ENCODE results near the gene BID.

BID gene

DNA sequence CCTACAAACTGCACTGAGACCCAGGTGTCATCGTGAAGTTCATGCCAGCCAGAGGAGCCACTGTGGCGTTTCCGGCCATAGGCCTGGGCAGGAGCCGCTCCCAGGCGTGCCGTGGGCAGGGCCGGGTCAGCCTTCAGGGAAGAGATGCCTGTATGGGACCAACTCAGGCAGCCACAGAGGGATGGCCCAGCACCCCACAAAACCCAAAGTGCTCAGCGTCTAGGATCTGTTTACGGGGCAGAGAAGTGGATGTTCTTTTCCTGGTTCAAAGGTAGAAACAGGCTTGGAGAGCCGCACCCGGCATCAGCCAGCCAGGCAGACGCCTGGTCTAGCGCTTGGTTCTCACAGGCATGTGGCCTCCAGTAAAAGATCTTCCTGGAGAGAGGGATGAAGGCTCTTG, 8.4 kb upstream of the BID start:
- no peak for DNase-seq

DNA sequence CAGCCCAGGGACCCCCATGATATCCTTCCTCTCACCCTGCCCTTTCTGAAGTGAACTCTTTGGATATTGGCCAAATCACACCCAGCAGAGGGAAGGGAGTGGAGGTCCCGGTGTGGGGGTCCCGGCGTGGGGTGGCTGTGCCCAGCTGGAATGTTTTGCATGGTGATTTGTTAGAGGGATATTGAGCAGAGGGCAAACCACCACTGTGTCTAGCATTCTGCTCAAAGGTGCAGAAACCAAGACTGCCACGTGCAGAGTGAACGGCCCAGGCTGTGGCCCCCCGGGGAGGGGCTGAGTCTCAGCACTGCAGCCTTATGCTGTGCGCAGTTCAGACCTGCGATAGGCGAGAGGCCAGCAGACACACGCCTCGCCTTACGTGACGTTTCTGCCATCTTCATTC, 7.9 kb upstream of the BID start:
- no peak for DNase-seq

DNA sequence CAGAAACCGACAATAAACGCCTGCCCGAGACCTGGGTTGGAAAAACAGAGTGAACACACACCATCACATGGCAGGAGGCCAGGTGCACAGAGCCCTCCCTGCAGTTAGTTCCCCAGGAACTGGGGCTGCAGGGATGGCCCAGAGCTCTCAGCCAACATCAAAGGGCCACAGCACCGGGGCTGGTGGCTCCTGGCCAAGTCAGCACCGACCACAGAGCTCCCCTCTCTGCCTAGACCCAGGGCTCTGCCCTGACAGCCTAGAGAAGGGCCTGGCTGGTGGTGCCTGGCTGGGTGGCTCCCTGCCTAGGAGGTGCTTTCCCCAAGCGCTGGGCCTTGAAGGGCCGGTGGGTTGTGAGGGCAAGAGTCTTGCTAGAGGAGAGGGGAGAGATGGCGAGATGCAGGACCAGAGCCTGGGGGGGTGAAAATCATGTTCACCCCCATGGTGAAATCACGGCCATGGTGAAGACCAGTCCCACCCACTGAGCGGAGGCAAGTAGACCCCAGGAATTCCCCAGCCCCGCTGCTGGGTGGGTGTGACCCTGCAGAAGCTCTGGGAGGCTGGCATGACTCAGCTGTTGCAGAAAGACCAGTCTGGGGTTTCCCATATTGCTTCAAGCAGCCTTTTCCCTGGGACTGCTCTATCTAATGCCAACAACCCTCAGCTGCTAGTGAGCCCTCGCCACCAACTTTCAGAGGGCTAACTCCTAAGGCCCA, 7.2 kb upstream of the BID start:
- peak; percentile 32 for DNase-seq

DNA sequence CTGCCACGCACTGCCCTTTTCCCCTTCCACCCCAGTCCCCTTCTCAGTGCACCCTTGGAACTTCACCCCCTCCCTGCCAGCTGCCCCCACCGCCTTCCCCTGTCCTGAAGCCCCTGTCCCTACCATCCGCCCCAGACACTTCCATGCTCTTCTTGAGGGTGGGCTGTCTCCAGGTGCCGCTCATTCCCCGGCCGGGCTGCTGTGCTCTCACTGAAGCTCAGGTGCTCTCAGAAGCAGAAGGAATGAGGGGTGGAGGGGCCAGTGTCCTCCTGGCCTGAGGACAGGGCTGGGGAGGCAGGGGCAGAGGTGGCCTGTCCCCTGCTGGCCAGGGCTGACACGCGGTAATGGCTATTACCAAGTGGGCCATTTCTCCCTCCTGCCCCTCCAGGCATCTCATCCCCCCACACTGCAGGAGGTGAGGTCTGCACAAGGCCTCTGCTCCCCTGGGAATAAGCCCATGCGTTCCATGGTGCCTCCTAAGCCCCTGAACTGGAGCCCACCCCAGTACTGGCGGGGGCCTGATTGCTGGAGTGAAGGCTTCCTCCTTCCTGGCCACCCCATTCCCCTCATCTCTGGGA, 6.6 kb upstream of the BID start:
- no peak for DNase-seq

DNA sequence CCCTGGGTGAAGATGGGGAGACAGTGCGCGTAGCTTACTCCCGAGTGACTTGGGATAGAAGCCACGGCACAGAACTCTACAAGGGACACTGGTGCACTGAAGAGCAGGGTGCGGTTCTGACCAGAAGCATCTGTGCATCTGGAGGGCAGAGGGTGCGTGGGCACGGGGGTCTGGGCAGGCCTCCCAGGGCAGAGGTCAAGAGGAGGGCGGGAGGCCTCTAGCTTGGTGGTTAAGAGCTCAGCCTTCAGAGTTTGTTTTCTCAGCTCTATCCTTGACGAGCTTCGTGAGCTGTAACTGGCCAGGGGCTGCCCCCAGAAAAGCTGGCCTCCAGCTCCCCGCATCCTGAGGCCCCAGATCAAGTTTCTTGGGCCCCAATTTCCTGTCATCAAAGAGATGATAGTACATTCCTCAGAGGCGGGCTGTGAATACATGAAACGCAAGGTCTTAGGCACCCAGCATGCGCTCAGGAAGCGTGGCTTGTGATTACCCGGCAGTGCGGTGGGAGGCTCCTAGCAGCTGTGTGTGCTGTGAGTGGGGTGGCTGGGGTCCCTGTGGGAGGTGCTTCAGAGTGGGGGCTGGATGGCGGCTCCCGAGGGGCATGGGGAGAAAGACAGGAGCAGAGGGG, 6.0 kb upstream of the BID start:
- DNase-seq: no peak

DNA sequence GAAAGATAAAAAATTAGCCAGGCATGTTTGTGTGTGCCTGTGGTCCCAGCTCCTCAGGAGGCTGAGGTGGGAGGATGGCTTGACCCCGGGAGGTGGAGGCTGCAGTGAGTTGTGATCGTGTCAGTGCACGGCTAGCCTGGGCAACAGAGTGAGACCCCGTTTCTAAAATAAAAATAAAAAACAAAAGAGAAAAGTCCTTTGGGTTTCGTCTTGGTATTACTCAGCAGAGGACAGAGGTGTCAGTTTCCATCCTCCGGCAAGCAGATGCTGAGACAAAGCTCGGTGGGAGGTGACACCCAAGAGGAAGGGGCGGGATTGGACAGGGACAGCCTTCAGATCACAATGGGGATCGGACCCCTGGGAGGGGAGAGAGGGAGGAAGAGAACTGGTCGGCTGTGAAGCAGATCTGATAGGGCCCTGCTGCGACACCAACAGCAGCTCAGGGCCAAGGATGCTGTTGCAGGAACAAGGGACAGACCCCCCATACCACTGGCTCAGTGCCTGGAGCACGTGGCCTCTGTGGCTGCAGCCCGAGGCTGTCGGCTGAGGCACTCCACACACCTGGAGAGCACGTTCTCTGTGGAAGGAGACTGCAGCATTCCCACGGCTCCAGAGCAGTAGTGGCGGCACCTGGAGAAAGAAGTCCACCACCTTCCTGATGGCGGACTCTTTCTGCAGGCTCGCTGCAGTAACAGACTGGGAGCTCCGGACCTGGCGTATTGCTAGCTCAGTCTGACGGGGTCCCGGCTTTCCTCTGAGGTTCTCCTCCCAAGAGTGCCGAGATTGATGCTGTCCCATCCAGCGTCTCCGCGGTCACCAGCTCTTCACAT, 5.2 kb upstream of the BID start:
- DNase-seq: no peak

DNA sequence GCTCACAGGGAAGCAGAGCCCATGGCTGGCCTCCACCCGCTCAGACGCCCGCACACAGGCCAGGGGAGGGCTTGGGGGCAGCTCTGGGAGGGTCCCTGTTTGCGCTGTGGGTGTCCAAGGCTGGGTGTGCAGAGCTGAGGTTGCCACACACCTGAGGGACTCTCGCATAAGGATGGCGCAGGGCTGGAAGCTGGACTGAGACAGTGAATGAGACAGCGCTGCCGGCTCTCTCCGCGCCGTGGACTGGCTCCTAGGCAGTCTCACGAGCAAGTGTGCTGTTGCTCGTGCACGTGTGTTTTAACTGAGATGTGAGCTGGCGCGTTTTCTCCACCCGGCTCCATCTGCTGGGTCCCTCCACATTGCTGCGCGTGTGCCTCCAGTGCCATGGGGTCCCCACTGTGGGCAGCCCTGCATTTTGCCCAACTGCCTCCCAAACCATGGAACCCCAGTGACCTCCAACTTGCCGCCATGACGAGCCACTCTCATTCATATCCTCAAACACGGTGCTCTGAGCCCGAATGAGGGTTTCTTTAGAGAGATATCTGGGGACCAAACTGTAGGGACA, 4.2 kb upstream of the BID start:
- no peak for DNase-seq

DNA sequence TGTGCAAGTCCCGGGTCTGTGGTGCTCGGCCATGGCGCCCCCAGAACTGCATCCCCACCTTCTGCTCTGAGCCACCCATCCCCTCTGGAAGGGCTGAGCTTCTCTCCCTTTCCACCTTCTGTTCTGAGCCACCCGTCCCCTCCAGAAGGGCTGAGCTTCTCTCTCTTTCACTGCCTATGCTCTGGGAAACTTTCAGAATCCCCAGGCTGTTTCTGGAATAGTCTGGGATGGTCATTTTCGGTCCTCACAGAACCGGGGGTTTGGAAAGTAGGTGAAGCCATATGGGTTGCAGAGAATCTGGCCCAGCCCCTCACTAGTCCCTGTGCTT, 3.4 kb upstream of the BID start:
- no peak for DNase-seq

DNA sequence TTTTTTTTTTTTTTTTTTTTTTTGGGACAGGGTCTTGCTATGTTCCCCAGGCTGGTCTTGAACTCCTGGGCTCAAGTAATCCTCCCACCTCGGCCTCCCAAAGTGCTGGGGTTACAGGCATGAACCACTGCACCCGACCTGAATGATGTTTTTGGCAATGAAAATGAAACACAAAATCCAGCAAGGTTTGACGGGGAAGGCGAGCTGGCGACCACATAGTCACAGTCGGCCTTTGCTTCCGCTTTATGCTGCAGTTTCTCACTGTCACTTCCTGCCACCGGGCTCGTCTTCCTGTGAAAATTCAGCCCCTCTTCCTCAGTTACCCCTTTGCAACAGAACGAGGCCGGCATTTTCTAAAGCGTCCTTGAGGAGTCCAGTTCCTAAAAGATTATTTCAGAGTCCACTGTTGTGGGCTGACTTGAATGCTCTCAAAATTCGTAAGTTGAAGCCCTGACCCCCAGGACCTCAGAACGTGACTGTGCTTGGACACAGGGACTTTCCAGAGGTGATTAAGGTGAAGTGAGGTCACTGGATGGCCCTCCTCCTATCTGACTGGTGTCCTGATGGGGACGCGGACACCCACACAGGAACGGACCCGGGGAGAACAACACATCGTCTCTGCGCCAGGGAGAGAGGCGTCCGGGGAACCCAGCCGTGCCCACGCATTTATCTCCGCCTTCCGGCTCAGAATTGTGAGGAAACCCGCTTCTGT, 2.9 kb upstream of the BID start:
- DNase-seq: peak; percentile 57

DNA sequence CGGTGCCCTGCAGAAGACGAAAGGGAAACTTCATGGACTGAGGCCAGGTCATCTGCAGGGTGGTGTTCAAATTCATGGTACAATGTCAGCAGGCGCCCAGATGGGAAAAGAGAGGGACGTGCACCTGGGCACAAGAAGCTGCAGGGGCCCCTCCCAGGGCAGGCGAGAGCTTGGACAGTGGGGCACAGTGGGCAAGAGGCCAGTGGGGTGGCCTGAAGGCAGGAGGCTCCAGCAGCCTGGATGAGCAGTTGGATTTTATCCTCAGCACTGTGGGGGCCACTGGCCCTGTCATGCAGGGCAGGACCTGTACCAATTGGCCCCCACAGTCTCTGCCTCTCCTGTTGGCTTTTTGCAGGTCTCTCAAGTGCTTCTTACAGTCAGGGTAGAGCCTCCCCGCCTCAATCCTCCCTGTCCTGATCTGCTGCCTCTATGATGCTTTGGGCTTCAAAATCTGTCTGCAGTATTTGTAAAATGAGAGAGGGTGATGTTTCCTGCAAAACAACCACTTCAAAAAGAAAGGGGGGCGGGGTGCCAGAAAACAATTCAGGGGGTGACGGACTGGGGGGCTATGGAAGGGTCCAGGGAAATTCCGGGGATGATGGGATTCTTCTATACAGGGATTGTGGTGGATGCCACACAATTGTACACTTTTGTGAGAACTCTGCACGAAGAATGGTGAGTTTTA, 1.7 kb upstream of the BID start:
- DNase-seq: no peak

DNA sequence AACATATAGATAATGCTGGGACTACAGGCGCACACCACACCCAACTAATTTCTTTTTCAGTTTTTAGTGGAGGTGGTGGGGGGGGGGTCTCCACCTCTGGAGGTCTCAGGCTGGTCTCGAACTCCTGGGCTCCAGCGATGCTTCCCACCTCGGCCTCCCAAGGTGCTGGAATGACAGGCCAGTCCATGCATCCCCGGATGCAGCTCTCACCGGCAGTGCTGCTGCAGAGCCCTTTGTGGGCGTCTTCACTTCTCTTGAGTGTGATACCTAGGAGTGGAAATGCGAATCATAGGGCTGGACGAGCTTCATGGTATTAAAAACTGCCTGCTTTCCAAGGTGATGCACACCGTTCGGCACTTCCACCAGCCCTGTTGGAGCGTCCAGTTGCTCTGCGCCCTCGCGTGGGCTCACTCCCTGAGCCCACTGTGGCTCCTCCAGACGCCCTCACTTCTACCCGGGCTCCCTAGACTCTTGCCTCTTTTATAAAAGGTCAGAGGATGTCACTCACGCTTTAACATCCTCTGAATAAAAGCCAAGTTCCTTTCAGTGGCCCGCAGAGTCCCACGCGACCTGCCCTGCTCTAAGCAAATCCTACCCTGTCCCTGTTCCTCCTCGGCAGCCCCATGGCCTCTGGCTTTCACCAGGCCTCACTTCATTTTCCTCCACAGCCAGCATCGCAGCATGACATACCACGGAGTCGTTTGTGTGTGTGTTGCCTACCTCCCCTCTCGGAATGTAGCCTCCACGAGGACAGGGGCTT, 837 bp upstream of the BID start:
- DNase-seq: no peak

DNA sequence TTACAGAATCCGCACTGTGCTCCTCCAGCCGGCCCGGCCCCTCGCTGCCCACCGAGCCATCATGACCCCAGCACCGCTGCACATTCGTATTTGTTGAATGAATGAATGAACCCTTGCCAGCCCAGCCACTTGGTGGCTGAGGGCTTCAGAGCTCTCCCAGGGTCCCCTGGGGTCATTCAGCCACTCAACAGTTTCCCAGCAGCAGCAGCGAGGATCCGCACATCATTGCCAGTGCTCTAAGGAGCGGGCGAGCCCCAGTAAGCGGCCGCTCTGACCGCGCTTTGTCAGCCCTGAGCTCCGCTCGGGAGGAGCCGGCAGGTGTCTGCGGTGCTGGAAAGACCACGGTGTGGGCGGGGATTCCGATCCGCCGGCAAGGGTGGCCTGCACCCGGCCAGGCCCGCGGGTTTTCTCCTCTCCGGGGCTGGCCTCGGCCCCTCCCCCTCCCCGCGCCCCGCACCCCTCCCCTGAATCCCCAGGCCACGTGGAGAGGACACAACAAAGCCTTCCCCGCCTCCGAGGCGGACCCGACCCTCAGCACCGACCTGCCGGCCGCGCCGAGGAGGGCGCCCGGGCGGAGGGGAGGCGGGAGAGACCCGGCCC, 563 bp downstream of the BID start:
- DNase-seq: peak; percentile 47

DNA sequence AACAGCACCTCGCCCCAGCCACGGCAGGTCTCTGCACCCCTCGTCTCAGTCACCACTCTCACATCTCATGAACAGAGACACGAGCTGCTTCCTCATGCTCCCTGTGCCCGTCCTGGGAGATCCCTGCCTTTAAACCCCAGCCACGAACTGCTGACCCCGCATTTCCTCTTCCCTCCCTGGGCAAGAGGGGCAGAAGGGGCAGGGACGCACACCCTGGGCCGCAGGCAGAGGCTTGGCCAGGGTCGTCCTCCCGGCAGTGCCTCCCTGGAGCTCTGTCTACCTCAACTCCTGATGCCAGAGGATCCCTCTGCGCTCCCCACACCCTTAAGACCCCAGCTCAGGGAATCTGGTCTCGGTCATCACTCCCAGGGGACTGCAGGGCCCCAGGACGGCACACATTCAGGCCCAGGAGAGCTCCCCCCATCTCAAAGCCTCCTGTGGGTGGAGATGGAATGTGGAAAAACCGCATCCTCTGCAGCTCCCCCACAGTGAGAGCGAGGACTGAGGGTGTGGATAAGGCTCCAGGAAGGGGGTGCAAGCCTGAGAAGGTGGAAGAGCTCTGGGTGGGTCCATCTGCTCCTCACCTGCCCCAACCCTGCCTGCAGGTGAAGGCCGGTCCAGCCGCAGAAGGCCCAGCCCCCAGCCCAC, 1.2 kb downstream of the BID start:
- DNase-seq: no peak

DNA sequence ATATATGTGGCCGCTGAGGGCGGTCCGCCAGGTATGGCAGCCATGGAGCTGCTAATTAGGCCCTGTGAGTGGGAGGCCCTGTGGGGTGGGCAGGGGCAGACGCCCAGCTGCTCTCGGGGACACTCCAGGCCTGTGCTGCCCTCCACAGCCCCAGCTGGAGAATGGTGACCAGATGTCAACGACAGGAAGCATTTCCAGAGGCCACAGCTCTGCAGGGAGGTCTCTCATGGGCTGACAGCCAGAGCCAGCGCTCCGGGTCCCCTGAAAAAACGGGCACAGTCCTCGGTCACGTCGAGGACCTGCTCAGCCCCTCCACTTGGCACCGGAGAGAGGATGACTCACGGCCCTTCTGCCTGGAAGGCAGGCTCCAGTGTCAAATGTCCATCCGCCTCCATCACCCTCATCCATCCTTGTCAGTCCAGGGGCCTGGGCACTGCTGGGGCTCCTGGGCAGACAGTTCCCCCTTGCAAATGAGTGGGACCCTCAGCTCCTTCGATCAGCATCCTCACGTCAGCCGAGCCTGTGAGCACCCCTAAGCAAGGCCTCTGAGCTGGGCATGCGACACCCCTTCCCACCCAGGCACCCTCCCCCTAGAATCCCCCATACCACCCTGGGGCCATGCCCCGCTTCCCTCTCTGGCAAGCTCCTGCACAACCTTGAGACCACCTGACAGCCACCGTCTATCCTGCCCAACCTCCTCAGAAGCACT, 1.9 kb downstream of the BID start:
- DNase-seq: no peak

DNA sequence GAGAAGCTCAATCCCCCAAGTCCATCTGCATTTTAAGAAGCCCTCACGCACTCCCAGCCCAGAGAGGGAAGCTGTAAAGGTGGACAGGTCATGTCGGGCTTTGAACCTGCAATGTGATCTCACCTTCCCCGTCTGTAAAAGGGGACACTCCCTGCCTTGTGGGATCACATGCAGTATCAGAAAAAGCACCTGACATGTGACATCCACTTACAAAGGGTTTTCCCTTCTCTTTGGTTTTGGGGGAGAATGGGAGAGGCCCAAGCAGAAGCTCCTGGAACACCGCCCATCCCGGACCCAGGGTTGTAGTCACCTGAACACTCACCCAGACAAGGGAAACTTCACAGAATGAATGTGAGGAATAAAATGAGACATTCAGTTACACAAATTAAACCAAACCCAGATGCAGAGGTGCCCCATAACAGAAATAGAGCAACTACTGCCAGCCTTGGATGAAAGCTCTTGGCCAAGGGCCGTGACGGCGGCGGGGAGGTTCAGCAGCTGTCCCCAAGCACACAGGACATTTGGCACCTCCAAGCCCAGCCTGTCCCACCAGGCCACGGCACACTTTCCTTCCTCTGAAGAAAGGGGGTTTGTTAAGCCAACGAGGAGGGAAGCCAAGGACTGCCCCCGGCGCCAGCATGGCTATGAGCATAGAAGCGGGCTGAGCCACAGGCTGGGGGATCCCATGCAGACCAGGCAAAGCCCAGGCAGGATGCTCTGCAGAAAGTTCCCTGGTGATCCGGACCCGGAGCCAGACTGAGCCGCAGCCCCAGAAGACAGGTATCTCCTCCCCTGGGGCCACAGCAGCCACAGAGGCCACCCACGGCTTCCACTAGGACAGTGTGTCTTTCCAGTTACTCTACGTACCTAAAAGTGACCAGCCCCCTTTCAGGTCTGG, 3.8 kb downstream of the BID start:
- no peak for DNase-seq

DNA sequence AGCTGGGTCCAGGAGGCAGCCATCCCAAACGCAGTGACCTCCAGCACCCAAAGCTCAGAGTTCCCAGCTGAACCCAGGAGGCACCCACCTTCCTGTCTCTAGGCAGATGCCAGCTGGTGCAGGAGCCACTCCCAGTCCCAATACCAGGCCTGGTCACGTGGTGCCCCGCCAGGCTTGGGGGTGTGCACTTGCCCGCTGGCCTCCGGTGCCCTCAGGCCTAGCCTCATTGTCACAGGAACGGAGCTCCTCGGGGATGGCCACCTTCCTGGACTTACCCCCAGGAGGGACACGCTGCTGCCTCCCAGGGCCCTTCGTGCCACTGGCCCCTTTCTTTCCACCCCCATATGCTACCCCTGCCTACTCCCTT, 4.6 kb downstream of the BID start:
- no peak for DNase-seq

DNA sequence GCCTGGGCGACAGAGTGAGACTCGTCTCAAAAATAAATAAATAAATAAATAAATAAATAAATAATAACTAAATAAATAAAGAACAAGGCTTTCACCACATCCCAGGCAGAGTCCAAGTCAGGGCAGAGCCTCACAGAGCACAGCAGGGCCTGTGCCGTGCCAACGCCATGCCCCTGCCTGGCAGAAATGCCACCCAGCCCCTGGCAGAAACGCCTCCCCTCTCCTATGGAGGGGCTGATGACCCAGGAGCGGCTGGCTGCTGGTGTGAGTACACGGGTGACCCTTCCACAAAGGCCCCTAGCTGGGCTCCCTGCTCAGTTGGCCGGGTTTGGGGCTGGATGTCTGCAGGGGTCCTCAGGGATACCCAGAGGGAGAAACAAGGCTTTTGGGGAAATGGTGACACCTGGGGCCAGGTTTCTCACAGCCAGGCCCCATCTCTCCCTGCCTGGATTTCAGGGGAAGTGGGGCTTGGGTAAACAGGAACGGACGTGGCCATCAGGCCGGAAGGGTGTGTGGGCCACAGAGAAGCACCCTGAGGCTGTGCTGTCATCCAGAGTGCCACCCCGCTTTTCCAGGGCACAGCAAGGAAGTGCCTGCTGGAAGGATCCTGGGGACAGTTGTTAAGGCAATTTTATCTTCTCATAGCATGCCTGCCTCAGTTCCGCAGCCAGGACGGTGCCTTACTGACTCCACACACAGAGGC, 5.1 kb downstream of the BID start:
- DNase-seq: no peak
